ENCODE data around the gene OR51E2. TPM values are rescaled to one million over a fixed set of nuclear protein-coding genes. Genes with fewer than 3 reads are reported as not detected.

OR51E2 gene
- total RNA-seq, 2 donors from 2014 or later = not detected

GRCh38 chr11:4704790-4705334 is 7.2 kb upstream of the OR51E2 start:
- WGBS, 2 experiments (ENCODE audit: insufficient coverage in 1 of 2, insufficient read length in 1 of 2) = 68 to 87% methylated on average over 7 to 8 of the region's 8 CpGs
- H3K27ac ChIP-seq (ENCODE audit: low read depth, low read length) = no peak overlapping the region

GRCh38 chr11:4704054-4704789 is 6.6 kb upstream of the OR51E2 start, which contains the start of gene MMP26:
Gene MMP26, plus strand, starts transcription at chr11:4704784.
- Mint-ChIP-seq H3K36me3 (ENCODE audit: low read depth) (no peaks in the 10 kb centered on the region), H3K4me3 (peak within 1 kb of the TSS; percentile 17), H3K9me3 (no peaks in the 10 kb centered on the region), H3K27me3 (ENCODE audit: insufficient read depth) (no peaks in the 10 kb centered on the region), H3K4me1 (peaks cover 24% of the 10 kb centered on the region), H3K27ac (peak within 1 kb of the TSS; percentile 67)
- Histone ChIP-seq H3K9ac (ENCODE audit: extremely low read depth, low read length, poor library complexity, severe bottlenecking) (peak within 1 kb of the TSS; percentile 22), H3K27me3 (ENCODE audit: control insufficient read depth, insufficient read depth, low read length, poor library complexity, severe bottlenecking) (no peaks in the 10 kb centered on the region), H3K9me3 (ENCODE audit: control insufficient read depth, low read length) (peaks cover 6% of the 10 kb centered on the region), H3K4me3 (ENCODE audit: low read length) (peak within 1 kb of the TSS; percentile 42), H3K4me1 (ENCODE audit: control insufficient read depth, insufficient read depth, low read length) (peaks cover 10% of the 10 kb centered on the region), H3K36me3 (ENCODE audit: control insufficient read depth, insufficient read depth, low read length) (no peaks in the 10 kb centered on the region), H3K27ac (ENCODE audit: low read depth, low read length) (no peak within 1 kb of the TSS)
- DNase-seq = peak; percentile 75
- 27 to 30% methylated on average over 4 to 5 of the region's 5 CpGs for WGBS, 2 experiments (ENCODE audit: insufficient coverage in 1 of 2, insufficient read length in 1 of 2)
- TF ChIP-seq, protein P1, sequence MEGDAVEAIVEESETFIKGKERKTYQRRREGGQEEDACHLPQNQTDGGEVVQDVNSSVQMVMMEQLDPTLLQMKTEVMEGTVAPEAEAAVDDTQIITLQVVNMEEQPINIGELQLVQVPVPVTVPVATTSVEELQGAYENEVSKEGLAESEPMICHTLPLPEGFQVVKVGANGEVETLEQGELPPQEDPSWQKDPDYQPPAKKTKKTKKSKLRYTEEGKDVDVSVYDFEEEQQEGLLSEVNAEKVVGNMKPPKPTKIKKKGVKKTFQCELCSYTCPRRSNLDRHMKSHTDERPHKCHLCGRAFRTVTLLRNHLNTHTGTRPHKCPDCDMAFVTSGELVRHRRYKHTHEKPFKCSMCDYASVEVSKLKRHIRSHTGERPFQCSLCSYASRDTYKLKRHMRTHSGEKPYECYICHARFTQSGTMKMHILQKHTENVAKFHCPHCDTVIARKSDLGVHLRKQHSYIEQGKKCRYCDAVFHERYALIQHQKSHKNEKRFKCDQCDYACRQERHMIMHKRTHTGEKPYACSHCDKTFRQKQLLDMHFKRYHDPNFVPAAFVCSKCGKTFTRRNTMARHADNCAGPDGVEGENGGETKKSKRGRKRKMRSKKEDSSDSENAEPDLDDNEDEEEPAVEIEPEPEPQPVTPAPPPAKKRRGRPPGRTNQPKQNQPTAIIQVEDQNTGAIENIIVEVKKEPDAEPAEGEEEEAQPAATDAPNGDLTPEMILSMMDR (conservative IDR thresholded peaks at IDR 0.05) = no peak

More at GRCh38 chr11:4704790-4705334, 7.2 kb upstream of the OR51E2 start:
- peak overlapping the region; percentile 42 for H3K4me3 ChIP-seq (ENCODE audit: low read length)
- Mint-ChIP-seq H3K4me1 (peaks cover 24% of the 10 kb centered on the region), H3K27ac (peak overlapping the region; percentile 67), H3K27me3 (ENCODE audit: insufficient read depth) (no peaks in the 10 kb centered on the region), H3K9me3 (no peaks in the 10 kb centered on the region), H3K4me3 (peak overlapping the region; percentile 17), H3K36me3 (ENCODE audit: low read depth) (no peaks in the 10 kb centered on the region)
- TF ChIP-seq, protein P1 (conservative IDR thresholded peaks at IDR 0.05) = no peak
- H3K27me3 ChIP-seq (ENCODE audit: control insufficient read depth, insufficient read depth, low read length, poor library complexity, severe bottlenecking) = no peaks in the 10 kb centered on the region
- H3K4me1 ChIP-seq (ENCODE audit: control insufficient read depth, insufficient read depth, low read length) = peaks cover 10% of the 10 kb centered on the region
- H3K9me3 ChIP-seq (ENCODE audit: control insufficient read depth, low read length) = no peaks in the 10 kb centered on the region
- peak; percentile 73 for DNase-seq
- no peaks in the 10 kb centered on the region for H3K36me3 ChIP-seq (ENCODE audit: control insufficient read depth, insufficient read depth, low read length)
- H3K9ac ChIP-seq (ENCODE audit: extremely low read depth, low read length, poor library complexity, severe bottlenecking) = peak overlapping the region; percentile 22

GRCh38 chr11:4700436-4700820 is 2.8 kb upstream of the OR51E2 start:
- Mint-ChIP-seq H3K27me3 (ENCODE audit: insufficient read depth) (no peaks in the 10 kb centered on the region), H3K4me1 (peaks cover 24% of the 10 kb centered on the region), H3K9me3 (no peaks in the 10 kb centered on the region), H3K36me3 (ENCODE audit: low read depth) (no peaks in the 10 kb centered on the region), H3K4me3 (no peak overlapping the region), H3K27ac (no peak overlapping the region)
- Histone ChIP-seq H3K4me3 (ENCODE audit: low read length) (no peak overlapping the region), H3K4me1 (ENCODE audit: control insufficient read depth, insufficient read depth, low read length) (peaks cover 10% of the 10 kb centered on the region), H3K9ac (ENCODE audit: extremely low read depth, low read length, poor library complexity, severe bottlenecking) (no peak overlapping the region), H3K9me3 (ENCODE audit: control insufficient read depth, low read length) (peaks cover 7% of the 10 kb centered on the region), H3K27me3 (ENCODE audit: control insufficient read depth, insufficient read depth, low read length, poor library complexity, severe bottlenecking) (no peaks in the 10 kb centered on the region), H3K36me3 (ENCODE audit: control insufficient read depth, insufficient read depth, low read length) (no peaks in the 10 kb centered on the region), H3K27ac (ENCODE audit: low read depth, low read length) (no peak overlapping the region)
- no CpG with 5 or more reads among the region's 1 CpG for WGBS, 2 experiments (ENCODE audit: insufficient coverage in 1 of 2, insufficient read length in 1 of 2)
- DNase-seq = no peak
- TF ChIP-seq, protein P1 (conservative IDR thresholded peaks at IDR 0.05) = no peak

Data from endodermal cell (in vitro differentiated cells).